Choroid plexus epithelial cell (primary cell): ENCODE results near the gene EPB41L1.

Source experiments
- DNase-seq: peaks from one replicate; pipeline ENCODE4 v3.0.0-alpha.2; 2010; ENCODE audit warnings: low read depth
- H3K4me3 ChIP-seq: 2 replicates; pipeline ENCODE4 v1.5.1; 2011; ENCODE audit warnings: low read depth, mild to moderate bottlenecking, control low read depth, low read length, moderate library complexity
- TF ChIP-seq, protein P1 (sequence below): conservative IDR thresholded peaks from 2 replicates; pipeline ENCODE4 v1.5.1; 2011; ENCODE audit warnings: low read depth, mild to moderate bottlenecking, control low read depth, inconsistent platforms, low read length, moderate library complexity

EPB41L1 gene

DNA sequence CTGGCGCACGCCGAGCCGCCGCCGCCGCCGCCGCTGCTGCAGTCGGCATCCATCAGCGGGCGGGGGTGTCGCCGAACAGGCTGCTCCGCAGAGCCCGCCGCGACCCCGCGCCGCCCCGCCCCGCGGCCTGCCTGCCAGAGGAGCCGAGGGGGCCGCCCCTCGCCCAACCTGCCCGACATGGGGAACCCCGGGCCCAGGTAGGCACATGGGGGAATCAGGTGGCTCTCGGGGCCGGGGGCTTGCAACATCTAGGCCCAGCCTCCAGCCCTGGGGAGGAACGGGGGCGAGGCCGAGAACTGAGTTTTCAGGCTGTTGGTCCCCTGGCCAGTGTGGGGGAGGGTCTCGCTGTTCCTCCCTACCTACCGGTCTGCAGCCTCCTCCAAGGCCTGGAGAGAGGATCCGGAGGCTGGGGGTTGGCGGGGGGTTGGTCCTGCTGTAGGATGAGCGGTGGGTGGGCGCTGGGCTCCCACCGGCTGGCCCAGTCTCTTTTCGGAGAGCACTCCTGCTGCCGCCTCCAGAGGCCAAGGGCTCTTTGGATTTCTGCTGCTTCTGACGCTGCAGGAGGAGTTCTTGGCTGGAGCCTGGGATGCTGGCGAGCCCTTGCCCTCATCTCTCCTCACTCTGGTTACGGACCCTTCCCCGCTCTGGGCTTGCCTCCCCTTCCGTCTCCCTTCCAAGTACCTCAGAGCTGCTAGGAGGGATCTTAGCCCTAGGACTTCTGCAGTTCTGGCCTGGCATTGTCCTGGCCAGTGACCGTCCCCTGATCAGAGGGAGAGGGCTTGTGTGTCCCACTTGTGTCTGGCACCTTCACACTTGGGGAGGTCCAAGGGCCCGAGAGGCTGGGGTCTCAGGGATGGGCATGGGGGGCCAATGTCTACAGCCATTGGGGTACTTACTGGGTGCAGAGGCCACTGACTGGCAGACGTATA, at the start of gene EPB41L1:
Gene EPB41L1, plus strand, starts transcription at position 41 of the 929 bp plus-strand sequence. CDS start 19,038 bp downstream, outside the sequence.
- TF ChIP-seq, protein P1, sequence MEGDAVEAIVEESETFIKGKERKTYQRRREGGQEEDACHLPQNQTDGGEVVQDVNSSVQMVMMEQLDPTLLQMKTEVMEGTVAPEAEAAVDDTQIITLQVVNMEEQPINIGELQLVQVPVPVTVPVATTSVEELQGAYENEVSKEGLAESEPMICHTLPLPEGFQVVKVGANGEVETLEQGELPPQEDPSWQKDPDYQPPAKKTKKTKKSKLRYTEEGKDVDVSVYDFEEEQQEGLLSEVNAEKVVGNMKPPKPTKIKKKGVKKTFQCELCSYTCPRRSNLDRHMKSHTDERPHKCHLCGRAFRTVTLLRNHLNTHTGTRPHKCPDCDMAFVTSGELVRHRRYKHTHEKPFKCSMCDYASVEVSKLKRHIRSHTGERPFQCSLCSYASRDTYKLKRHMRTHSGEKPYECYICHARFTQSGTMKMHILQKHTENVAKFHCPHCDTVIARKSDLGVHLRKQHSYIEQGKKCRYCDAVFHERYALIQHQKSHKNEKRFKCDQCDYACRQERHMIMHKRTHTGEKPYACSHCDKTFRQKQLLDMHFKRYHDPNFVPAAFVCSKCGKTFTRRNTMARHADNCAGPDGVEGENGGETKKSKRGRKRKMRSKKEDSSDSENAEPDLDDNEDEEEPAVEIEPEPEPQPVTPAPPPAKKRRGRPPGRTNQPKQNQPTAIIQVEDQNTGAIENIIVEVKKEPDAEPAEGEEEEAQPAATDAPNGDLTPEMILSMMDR: no peak
- peak; percentile 19 for DNase-seq
- peak within 1 kb of the TSS; percentile 67 for H3K4me3 ChIP-seq

DNA sequence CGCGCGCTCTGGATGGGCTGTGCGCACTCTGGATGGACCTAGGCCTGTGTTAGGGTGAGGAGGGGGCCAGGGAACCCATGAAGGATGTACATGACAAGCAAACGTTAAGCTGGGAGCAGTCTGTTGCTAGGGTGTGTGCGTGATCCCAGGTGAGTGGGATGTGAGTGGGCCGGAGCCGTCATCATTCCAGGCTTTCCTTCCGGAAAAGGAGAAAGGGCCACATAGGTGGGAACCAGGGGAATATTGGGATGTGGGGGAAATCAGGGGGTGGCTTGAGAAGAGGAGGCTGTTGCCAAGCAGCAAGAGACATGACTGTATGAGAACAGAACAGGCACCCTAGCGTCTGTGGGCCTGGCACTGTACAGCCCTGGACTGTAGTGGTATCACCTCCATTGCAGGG, 49.7 kb upstream of the EPB41L1 start:
- no peak overlapping the region for H3K4me3 ChIP-seq
- DNase-seq: no peak
- TF ChIP-seq, protein P1: no peak

DNA sequence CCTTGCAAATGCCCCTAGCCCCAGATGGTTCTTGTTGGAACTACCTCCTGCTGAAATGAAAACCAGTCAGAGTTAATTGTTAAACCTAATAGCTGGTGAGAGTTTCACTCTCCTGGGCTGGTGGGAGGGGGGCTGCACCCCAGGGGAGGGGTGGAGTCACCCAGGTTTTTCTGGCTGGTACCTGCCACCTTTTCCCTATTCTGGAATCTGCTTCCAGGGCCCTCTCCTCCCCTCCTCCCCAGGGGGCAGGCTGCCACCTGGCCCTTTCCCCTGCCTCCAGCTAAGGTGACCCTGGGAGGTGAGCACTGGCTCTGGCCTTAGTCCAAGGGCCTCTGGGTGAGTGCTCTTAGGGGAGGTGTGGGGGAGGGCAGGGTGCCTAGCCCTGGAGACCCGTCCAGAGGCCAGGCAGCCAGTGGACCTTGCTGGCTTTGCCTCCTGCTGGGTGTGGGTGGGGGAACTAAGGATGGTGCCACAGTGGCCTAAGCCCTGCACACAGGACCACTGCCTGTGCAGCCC, 48.8 kb upstream of the EPB41L1 start:
- no peak for DNase-seq
- TF ChIP-seq, protein P1: no peak
- H3K4me3 ChIP-seq: no peak overlapping the region

DNA sequence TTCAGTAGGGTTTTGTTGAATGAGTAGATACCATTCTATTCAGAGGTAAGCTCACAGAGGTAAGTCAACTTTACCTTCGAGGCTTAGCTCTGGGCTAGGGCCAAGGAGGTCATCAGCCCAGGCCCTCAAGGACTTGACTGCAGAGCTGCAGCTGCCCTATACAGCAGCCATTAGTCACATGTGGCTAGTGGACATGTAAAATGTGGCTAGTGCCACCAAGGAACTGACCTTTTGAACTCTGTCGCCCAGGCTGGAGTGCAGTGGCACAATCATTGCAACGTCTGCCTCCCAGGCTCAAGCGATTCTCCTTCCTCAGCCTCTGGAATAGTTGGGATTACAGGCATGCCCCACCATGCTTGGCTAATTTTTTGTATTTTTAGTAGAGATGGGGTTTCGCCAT, 47.9 kb upstream of the EPB41L1 start:
- H3K4me3 ChIP-seq: no peak overlapping the region
- no peak for DNase-seq
- TF ChIP-seq, protein P1: no peak

DNA sequence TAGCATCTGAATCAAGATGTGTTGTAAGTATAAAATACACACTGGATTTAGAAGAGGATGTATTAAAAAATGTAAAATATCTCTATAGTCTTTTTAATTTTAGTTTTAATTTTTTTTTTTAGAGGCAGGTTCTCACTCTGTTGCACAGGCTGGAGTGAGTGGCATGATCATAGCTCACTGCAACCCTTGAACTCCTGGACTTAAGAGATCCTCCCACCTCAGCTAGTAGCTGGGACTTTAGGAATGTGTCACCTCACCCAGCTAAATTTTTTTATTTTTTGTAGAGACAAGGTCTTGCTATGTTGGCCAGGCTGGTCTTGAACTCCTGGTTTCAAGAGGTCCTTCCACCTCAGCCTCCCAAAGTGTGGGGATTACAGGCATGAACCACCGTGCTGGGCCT, 46.7 kb upstream of the EPB41L1 start:
- TF ChIP-seq, protein P1: no peak
- DNase-seq: no peak
- no peak overlapping the region for H3K4me3 ChIP-seq

DNA sequence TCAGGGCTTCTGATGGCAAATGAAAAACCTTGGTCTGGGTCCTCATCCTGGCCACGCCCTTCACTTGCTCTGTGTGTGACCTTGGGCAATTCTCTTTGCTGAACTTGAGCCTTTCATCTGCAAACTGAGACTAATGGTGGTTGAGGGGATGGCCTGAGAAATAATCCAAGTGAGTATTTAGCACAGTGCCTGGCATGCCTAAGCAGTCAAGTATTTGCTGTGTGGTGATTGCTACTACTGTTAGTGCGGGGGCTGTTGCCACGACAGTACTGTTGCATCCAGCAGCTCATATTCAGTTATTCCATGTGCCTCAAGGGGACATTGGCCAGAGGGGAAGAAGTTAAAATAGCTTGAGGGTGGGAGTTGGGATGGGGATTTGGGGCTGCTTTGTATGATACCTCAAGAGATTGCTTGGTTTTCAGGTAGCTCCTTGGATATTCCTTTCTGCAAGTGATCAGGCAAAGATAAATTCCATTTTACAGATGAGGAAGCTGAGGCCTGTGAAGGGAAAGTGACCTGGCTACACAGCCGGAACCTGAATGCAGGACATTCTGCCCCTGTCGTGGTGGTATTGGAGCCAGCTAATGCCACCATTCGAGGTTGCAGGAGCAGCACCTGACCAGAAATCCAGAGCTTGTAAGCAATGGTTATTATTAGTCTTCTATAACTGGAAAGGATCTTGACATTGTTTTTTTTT, 45.1 kb upstream of the EPB41L1 start:
- DNase-seq: no peak
- TF ChIP-seq, protein P1: no peak
- H3K4me3 ChIP-seq: no peak overlapping the region
